Vagina (tissue), 2 donors: ENCODE results near the gene GHRHR. TPM values are rescaled to one million over a fixed set of nuclear protein-coding genes. Genes with fewer than 3 reads are reported as not detected.

Experiments
- DNase-seq, 2 donors: peaks; one replicate each; pipeline ENCODE4 v3.0.0-alpha.2; 2017; ENCODE audit errors: extremely low spot score in 2 of 2
- H3K27ac ChIP-seq: fragments of 200-600 bp; sonication (generic); one replicate; pipeline ENCODE4 v1.5.1; 2019
- H3K27me3 ChIP-seq: fragments of 200-600 bp; sonication (generic); one replicate; pipeline ENCODE4 v1.5.1; 2019
- H3K36me3 ChIP-seq, 2 donors: fragments of 200-600 bp; sonication (generic); one replicate each; pipeline ENCODE4 v1.5.1; 2017 to 2019
- H3K4me1 ChIP-seq: fragments of 200-600 bp; sonication (generic); one replicate; pipeline ENCODE4 v1.5.1; 2019
- H3K4me3 ChIP-seq, 2 donors: fragments of 200-600 bp; sonication (generic); 1 replicate in 1 of 2; 2 replicates in 1 of 2; pipeline ENCODE4 v1.5.1; 2016 to 2019
- H3K9me3 ChIP-seq: fragments of 200-600 bp; sonication (generic); one replicate; pipeline ENCODE4 v1.5.1; 2019
- CTCF ChIP-seq, 3 experiments: fragments of 450-650 bp in 2 of 3; fragments of 200-600 bp in 1 of 3; sonication (generic) in 1 of 3; IDR thresholded peaks; one replicate each; pipeline ENCODE4 v1.5.1; 2017 to 2019; ENCODE audit warnings: antibody characterized with exemption in 3 of 3, mild to moderate bottlenecking in 2 of 3, moderate library complexity in 2 of 3
- POLR2A ChIP-seq, 2 donors: fragments of 450-650 bp; IDR thresholded peaks; one replicate each; pipeline ENCODE4 v1.6.1; 2017; ENCODE audit warnings: antibody characterized with exemption in 2 of 2, mild to moderate bottlenecking in 2 of 2, moderate library complexity in 2 of 2
- POLR2AphosphoS5 ChIP-seq, 2 donors: sonication (generic); formaldehyde crosslinking; IDR thresholded peaks; one replicate each; pipeline ENCODE4 v1.9.0; 2017; ENCODE audit warnings: antibody characterized with exemption in 2 of 2, mild to moderate bottlenecking in 2 of 2, low read depth in 1 of 2; ENCODE audit not compliant: insufficient read depth in 1 of 2
- intact Hi-C: fragments of 100-400 bp; cut with DNase I; formaldehyde crosslinking; loops from one replicate; pipeline ENCODE4 v1.15.1; 2023
- total RNA-seq: library from RNA; depleted of rRNA; stranded (reverse); fragments of >200 nt; gene quantifications from one replicate; pipeline ENCODE4 v1.2.3, GENCODE V29; 2016

Gene GHRHR
- total RNA-seq, 1 donor from 2014 or later = not detected

- DNase-seq = no peak
- Histone ChIP-seq H3K27me3 (no peaks in the 10 kb centered on the region), H3K9me3 (no peaks in the 10 kb centered on the region), H3K4me3 (no peak overlapping the region), H3K4me1 (no peaks in the 10 kb centered on the region), H3K27ac (no peak overlapping the region), H3K36me3 (no peaks in the 10 kb centered on the region)
- no peak for TF ChIP-seq POLR2AphosphoS5 (IDR thresholded peaks at IDR 0.05; ENCODE audit: insufficient read depth in 1 of 2, low read depth in 1 of 2)
- intact Hi-C loops = no loop called here
Measured at GRCh38 chr7:31003721-31004120, 40.0 kb downstream of the GHRHR start.

GRCh38 chr7:31004393-31004792 is 40.6 kb downstream of the GHRHR start:
- intact Hi-C loops = no loop called here
- TF ChIP-seq POLR2AphosphoS5 (IDR thresholded peaks at IDR 0.05; ENCODE audit: insufficient read depth in 1 of 2, low read depth in 1 of 2) (no peak), POLR2A (IDR thresholded peaks at IDR 0.05) (no peak), CTCF (IDR thresholded peaks at IDR 0.05) (no peak)
- H3K27ac ChIP-seq = no peak overlapping the region
- no peaks in the 10 kb centered on the region for H3K4me1 ChIP-seq
- no peak for DNase-seq
- no peak overlapping the region for H3K4me3 ChIP-seq
- H3K36me3 ChIP-seq = no peaks in the 10 kb centered on the region
- no peaks in the 10 kb centered on the region for H3K27me3 ChIP-seq
- no peaks in the 10 kb centered on the region for H3K9me3 ChIP-seq

GRCh38 chr7:31006857-31007256 is 43.1 kb downstream of the GHRHR start:
- DNase-seq = no peak
- no peak for TF ChIP-seq CTCF (IDR thresholded peaks at IDR 0.05)
- no peak for TF ChIP-seq POLR2A (IDR thresholded peaks at IDR 0.05)
- TF ChIP-seq POLR2AphosphoS5 (IDR thresholded peaks at IDR 0.05; ENCODE audit: insufficient read depth in 1 of 2, low read depth in 1 of 2) = no peak
- Histone ChIP-seq H3K4me3 (no peak overlapping the region), H3K9me3 (no peaks in the 10 kb centered on the region), H3K36me3 (no peaks in the 10 kb centered on the region), H3K27me3 (no peaks in the 10 kb centered on the region), H3K27ac (no peak overlapping the region), H3K4me1 (no peaks in the 10 kb centered on the region)
- intact Hi-C loops = no loop called here

GRCh38 chr7:31007634-31008033 is 43.9 kb downstream of the GHRHR start:
- H3K36me3 ChIP-seq = no peaks in the 10 kb centered on the region
- no peaks in the 10 kb centered on the region for H3K4me1 ChIP-seq
- TF ChIP-seq POLR2A (IDR thresholded peaks at IDR 0.05) = no peak
- TF ChIP-seq POLR2AphosphoS5 (IDR thresholded peaks at IDR 0.05; ENCODE audit: insufficient read depth in 1 of 2, low read depth in 1 of 2) = no peak
- TF ChIP-seq CTCF (IDR thresholded peaks at IDR 0.05) = no peak
- no peak overlapping the region for H3K4me3 ChIP-seq
- no peak for DNase-seq
- H3K9me3 ChIP-seq = no peaks in the 10 kb centered on the region
- no peaks in the 10 kb centered on the region for H3K27me3 ChIP-seq
- no peak overlapping the region for H3K27ac ChIP-seq
- intact Hi-C loops = no loop called here

- Histone ChIP-seq H3K9me3 (no peaks in the 10 kb centered on the region), H3K4me3 (no peak overlapping the region), H3K27ac (no peak overlapping the region), H3K4me1 (peaks cover 9% of the 10 kb centered on the region), H3K36me3 (no peaks in the 10 kb centered on the region), H3K27me3 (no peaks in the 10 kb centered on the region)
- DNase-seq = no peak
- TF ChIP-seq CTCF (IDR thresholded peaks at IDR 0.05) = no peak
- TF ChIP-seq POLR2A (IDR thresholded peaks at IDR 0.05) = no peak
- no peak for TF ChIP-seq POLR2AphosphoS5 (IDR thresholded peaks at IDR 0.05; ENCODE audit: insufficient read depth in 1 of 2, low read depth in 1 of 2)
- intact Hi-C loops = no loop called here
Measured at GRCh38 chr7:31014826-31015225, 51.1 kb downstream of the GHRHR start.
